BLaER1 (cell line): ENCODE measurements around the gene TNFRSF25.

ENCODE experiments used
- H3K27ac ChIP-seq: shearing (Covaris generic); formaldehyde crosslinking; 2 replicates; pipeline ENCODE4 v1.8.1; 2022
- H3K27me3 ChIP-seq: shearing (Covaris generic); formaldehyde crosslinking; 2 replicates; pipeline ENCODE4 v1.8.1; 2022
- H3K36me3 ChIP-seq: shearing (Covaris generic); formaldehyde crosslinking; 2 replicates; pipeline ENCODE4 v1.8.1; 2022
- H3K4me1 ChIP-seq: shearing (Covaris generic); formaldehyde crosslinking; 2 replicates; pipeline ENCODE4 v1.8.1; 2022
- H3K4me2 ChIP-seq: shearing (Covaris generic); formaldehyde crosslinking; 2 replicates; pipeline ENCODE4 v1.8.1; 2022
- H3K4me3 ChIP-seq: shearing (Covaris generic); formaldehyde crosslinking; 2 replicates; pipeline ENCODE4 v1.8.1; 2022
- H3K9ac ChIP-seq: shearing (Covaris generic); formaldehyde crosslinking; 2 replicates; pipeline ENCODE4 v1.8.1; 2022
- H3K9me3 ChIP-seq: shearing (Covaris generic); formaldehyde crosslinking; 2 replicates; pipeline ENCODE4 v1.8.1; 2022
- H4K20me1 ChIP-seq: shearing (Covaris generic); formaldehyde crosslinking; 2 replicates; pipeline ENCODE4 v1.8.1; 2022
- Cebpa-rat ChIP-seq: shearing (Covaris generic); IDR thresholded peaks from 2 replicates; pipeline ENCODE4 v1.8.1; 2022

Gene TNFRSF25

DNA sequence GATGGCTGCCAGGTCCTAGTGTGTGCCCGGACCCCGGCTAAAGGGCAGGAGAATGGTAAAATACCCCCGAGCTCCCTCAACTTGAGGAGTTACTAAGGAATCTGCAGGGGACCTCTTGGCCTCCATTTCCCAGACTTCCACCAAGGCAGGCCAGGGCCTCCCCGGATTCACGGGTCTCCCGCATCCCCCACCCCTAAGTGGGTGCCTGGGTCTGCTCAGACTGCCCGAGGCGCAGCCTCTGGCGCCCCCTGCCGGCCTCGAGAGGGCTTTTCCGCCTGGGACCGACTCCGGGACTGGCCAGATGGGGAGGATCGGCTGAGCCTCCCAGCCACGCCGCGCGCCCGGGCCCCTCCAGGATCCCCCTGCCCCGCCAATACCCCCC lies 23.8 kb upstream of the TNFRSF25 start:
- H3K27me3 ChIP-seq: peaks cover 30% of the 10 kb centered on the region
- no peak for TF ChIP-seq Cebpa-rat
- H3K4me3 ChIP-seq: peak overlapping the region; percentile 75
- H3K4me1 ChIP-seq: peaks cover 64% of the 10 kb centered on the region
- H3K4me2 ChIP-seq: peak overlapping the region; percentile 99
- no peaks in the 10 kb centered on the region for H3K9me3 ChIP-seq
- H3K9ac ChIP-seq: peak overlapping the region; percentile 79
- H3K36me3 ChIP-seq: no peaks in the 10 kb centered on the region
- peak overlapping the region; percentile 83; the same call in 1 of the 2 replicates for H3K27ac ChIP-seq
- peaks cover 29% of the 10 kb centered on the region for H4K20me1 ChIP-seq

DNA sequence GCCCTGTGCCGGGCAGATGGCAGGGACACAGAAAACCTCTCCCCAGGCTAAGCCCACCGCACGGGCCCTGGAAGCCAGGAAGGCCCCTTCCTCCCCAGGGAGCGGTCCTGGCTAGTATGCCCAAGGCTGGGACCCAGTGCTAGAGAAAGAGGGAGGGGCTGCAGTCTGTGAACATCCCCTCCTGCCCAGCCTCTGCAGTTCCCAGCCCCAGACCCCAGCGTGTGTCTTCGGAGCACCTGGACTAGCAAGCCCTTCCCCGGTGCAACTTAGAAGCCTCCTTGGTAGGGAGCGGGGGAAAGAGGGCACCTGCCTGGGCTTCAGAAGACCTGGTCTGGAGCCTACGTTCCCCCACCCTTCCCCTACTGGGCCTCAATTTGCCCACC lies 23.4 kb upstream of the TNFRSF25 start:
- Histone ChIP-seq H3K4me3 (no peak overlapping the region), H3K9me3 (no peaks in the 10 kb centered on the region), H3K27me3 (peaks cover 34% of the 10 kb centered on the region), H3K4me1 (peaks cover 68% of the 10 kb centered on the region), H3K9ac (no peak overlapping the region), H3K4me2 (peak overlapping the region; percentile 99), H3K27ac (0 out of 2 replicates have a peak overlapping the region, but pooled peaks have one; percentile 6), H4K20me1 (peaks cover 34% of the 10 kb centered on the region), H3K36me3 (no peaks in the 10 kb centered on the region)
- TF ChIP-seq Cebpa-rat: no peak

DNA sequence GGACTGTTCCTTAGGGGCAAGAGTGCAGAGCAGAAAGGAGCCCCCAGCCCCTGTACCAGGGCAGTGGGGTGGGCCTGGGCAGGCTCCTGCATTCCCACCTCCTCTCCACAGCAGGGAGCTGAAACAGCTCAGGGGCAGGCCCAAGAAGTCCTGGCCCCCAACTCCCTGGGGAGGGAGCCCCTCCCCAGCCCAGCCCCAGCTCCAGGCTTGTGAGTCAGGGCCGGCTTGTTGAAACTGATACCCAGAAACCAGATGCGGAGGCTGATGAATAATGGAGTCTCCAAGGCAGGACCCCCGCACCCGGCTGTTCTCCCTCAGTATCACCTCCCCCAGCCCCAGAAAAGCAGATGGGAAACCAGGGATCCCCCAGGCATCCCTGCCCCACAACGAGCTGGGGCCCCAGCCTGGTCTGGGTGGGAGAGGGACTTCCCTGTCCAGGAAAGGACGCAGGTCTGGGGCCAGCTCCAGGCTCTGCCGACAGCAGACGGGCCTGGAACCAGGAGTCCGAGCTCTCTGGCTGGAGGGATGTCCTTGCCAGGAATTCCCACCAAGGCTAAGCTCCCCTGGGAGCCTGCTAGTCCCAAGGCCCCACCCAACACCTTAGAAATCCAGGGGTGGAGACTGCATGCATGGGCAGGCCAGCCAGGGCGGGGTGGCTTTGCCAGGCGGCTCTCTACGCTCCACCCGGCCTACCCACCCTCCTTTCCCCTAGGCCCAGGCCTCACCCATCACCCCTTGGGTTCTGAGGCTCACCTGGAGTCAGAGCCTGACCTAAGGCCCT lies 22.8 kb upstream of the TNFRSF25 start:
- Histone ChIP-seq H3K36me3 (no peaks in the 10 kb centered on the region), H3K27ac (0 out of 2 replicates have a peak overlapping the region, but pooled peaks have one; percentile 6), H3K27me3 (peaks cover 40% of the 10 kb centered on the region), H4K20me1 (peaks cover 39% of the 10 kb centered on the region), H3K4me2 (peak overlapping the region; percentile 99), H3K4me1 (peaks cover 68% of the 10 kb centered on the region), H3K9me3 (no peaks in the 10 kb centered on the region), H3K9ac (no peak overlapping the region), H3K4me3 (no peak overlapping the region)
- TF ChIP-seq Cebpa-rat: no peak

DNA sequence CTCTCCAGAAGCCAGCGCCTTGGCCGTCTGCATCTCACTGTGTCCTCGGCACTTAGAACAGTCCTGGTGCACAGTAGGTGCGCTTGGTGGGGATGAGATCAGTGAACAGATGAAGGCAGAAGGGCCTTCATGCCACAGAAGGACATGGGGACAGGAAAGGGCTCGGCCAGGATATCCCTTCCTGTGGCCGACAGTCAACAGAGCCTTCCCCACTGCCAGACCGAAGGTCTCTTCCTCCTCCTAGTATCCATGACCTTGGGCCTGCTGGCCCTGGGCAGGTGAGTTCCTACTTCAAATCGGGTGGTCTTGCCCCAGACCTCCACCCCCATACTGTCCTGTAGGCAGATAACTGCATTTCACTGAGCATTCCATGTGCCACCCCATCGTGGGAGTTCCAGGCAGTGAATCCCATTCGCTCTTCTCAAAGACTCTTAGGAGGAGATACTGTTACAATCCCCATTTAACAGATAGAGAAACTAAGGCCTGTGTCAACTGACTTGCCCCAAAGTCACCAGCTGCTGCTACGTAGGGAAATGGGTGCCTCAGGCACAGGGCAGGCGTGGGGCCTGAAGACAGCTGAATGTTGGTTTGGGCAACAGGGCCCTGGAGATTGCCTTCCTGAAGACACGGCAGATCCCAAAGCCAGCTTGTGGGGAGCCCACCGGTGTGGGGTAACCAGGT lies 22.0 kb upstream of the TNFRSF25 start:
- peaks cover 48% of the 10 kb centered on the region for H4K20me1 ChIP-seq
- H3K36me3 ChIP-seq: no peaks in the 10 kb centered on the region
- no peaks in the 10 kb centered on the region for H3K9me3 ChIP-seq
- H3K4me1 ChIP-seq: peaks cover 59% of the 10 kb centered on the region
- no peak overlapping the region for H3K4me3 ChIP-seq
- TF ChIP-seq Cebpa-rat: no peak
- no peak overlapping the region for H3K27ac ChIP-seq
- H3K4me2 ChIP-seq: no peak overlapping the region
- peaks cover 48% of the 10 kb centered on the region for H3K27me3 ChIP-seq
- no peak overlapping the region for H3K9ac ChIP-seq

DNA sequence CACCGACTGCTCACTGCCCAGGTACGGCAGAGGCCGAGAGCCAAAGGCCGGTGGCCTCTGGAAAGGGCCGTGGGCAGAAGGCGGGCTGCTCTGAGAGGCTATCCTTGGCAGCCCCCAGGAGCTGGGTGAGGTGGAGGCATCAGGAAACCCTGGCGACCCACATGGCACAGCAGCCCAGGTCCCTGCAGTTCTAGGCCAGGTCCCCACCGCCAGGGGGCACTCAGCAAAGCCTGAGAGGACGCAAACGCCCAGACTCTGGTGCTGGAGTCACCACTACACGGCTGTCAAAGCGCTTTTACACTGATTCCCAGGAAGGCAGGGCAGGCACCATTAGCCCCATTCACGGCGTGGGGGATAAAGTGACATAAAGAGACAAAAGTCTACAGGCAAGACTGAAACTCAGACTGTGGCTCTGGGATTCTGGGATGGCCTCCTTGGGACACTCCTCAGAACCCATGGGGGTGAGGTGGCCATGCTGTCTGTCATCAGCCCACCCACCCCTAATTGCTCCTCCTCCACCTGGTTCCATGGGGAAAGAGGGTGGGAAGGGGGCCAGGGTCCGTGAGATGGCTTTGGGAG lies 20.5 kb upstream of the TNFRSF25 start:
- Histone ChIP-seq H3K36me3 (no peaks in the 10 kb centered on the region), H4K20me1 (peaks cover 58% of the 10 kb centered on the region), H3K9me3 (no peaks in the 10 kb centered on the region), H3K9ac (no peak overlapping the region), H3K4me2 (peak overlapping the region; percentile 31), H3K27me3 (peaks cover 63% of the 10 kb centered on the region), H3K27ac (no peak overlapping the region), H3K4me1 (peaks cover 45% of the 10 kb centered on the region), H3K4me3 (no peak overlapping the region)
- no peak for TF ChIP-seq Cebpa-rat

DNA sequence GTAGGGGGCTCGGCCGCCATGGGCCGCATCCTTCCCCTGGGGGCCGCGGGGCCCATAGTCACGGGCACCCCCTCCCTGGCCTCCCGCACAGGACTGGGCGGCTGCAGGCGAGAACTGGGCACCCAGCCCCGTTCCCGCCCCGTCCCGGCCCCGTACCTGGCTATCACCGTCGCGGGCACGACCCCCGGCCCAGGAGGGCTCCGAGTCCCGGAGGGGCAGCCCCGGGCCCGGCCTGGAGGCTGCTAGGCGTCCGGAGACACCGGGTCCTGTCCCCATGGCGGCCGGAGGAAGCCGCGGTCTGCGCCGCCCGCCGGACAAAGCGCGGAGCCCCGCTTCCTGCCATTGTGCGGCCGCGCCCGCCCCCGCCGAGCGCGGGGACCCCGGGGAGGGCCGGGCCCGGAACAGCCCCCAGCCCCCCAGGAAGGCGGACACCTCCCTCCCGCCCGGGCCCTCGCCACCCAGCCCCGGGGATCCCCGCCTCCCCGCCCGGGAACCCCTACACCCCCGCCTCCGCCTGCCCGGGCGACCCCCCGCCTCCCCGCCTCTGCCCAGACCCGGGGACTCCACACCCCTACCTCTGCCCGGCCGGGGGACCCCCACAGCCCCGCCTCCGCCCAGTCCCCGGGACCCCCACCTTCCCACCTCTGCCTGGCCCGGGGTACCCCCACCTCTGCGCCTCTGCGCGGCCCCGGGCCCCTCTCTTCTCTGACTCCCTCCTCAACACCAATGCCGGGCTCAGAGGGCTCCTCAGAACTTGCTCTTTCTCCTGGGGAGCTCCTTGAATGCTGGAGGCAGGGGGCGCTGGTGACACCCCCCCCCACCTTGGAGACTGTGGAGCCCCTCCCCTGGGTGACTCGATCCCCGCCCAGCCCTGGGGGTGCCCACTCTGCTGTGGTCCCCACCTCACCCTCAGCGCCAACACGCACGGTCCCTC lies 19.5 kb upstream of the TNFRSF25 start:
- TF ChIP-seq Cebpa-rat: no peak
- peak overlapping the region; percentile 70 for H3K4me2 ChIP-seq
- H3K4me1 ChIP-seq: peaks cover 35% of the 10 kb centered on the region
- no peaks in the 10 kb centered on the region for H3K9me3 ChIP-seq
- H3K27me3 ChIP-seq: peaks cover 63% of the 10 kb centered on the region
- H4K20me1 ChIP-seq: peaks cover 58% of the 10 kb centered on the region
- no peak overlapping the region for H3K27ac ChIP-seq
- H3K9ac ChIP-seq: no peak overlapping the region
- H3K4me3 ChIP-seq: peak overlapping the region; percentile 54
- H3K36me3 ChIP-seq: no peaks in the 10 kb centered on the region

DNA sequence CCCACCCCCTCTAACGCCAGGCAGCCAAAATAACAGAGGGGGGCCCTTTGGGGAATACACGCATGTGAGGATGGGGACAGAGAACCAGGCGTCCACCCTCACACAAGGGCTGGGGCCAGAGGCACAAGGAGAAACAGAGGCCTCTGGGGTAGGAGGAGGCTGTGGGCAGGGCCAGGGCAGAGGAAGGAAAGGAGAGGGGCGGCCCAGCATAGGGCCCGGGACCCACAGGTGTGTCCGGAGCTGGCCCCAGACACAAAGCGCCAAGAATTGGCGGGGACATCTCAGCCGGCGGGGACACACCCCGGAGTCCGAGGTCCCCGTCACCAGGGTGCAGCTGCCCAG lies 18.8 kb upstream of the TNFRSF25 start:
- Histone ChIP-seq H3K27ac (no peak overlapping the region), H4K20me1 (peaks cover 58% of the 10 kb centered on the region), H3K36me3 (no peaks in the 10 kb centered on the region), H3K4me2 (peak overlapping the region; percentile 70), H3K4me1 (peaks cover 29% of the 10 kb centered on the region), H3K9me3 (no peaks in the 10 kb centered on the region), H3K4me3 (peak overlapping the region; percentile 54), H3K9ac (no peak overlapping the region), H3K27me3 (peaks cover 63% of the 10 kb centered on the region)
- no peak for TF ChIP-seq Cebpa-rat

DNA sequence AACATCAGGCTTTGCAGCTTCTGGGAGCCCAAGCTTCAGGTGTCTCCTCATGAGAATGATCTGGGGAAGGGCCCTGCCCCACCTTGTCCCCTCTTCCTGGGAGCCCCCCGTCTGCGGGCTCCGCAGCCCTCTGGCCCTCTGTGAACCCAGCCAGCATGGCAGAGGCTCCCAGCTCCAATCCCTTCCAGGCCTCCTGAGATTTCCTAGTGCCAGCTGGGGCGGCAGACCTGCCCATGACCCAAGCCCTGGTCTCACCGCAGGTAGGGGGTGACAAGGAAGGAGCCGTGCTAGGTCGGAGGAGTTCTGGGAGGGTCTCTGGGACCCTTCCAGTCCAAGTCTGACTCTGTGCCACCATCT lies 17.8 kb upstream of the TNFRSF25 start:
- no peak overlapping the region for H3K9ac ChIP-seq
- peaks cover 19% of the 10 kb centered on the region for H3K4me1 ChIP-seq
- no peaks in the 10 kb centered on the region for H3K36me3 ChIP-seq

DNA sequence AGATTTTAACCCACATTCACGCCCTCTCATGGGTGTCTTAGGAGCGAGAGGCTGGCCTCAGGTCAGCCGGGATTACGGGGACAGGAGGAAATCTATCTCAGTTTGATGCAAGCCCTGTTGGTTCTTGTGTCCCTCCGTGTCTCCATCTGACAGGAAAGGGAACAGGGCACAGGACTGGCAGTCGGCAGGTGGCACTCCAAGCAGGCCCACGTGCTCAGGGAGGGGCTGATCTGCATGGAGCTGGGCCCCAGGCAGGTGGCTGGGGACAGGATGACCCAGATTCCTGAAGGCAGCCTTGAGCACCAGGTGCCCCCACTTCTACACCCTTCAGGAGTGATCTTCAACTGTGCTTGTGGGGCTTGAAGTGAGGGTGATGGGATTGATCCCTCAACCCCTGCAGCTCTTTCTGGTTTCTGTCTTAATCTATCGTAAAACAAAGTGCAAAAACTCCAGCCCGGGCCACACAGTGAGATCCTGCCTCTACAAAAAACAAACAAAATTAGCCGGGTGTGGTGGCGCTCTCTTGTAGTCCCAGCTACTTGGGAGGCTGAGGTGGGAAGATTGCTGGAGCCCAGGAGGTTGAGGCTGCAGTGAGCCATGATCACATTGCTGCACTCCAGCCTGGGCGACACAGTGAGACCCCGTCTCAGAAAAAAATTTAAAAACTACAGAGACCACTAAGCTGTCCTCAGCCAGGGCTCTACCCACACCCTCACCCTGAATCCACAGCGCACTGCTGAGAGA lies 17.2 kb upstream of the TNFRSF25 start:
- H3K4me3 ChIP-seq: no peak overlapping the region
- H4K20me1 ChIP-seq: peaks cover 45% of the 10 kb centered on the region
- no peak overlapping the region for H3K27ac ChIP-seq
- H3K4me2 ChIP-seq: no peak overlapping the region
- TF ChIP-seq Cebpa-rat: no peak
- H3K9me3 ChIP-seq: no peaks in the 10 kb centered on the region
- H3K9ac ChIP-seq: no peak overlapping the region
- H3K27me3 ChIP-seq: peaks cover 63% of the 10 kb centered on the region
- peaks cover 17% of the 10 kb centered on the region for H3K4me1 ChIP-seq
- no peaks in the 10 kb centered on the region for H3K36me3 ChIP-seq

More for the DNA sequence above, 17.8 kb upstream of the TNFRSF25 start:
- Histone ChIP-seq H3K4me3 (no peak overlapping the region), H3K4me2 (no peak overlapping the region), H3K27ac (no peak overlapping the region), H4K20me1 (peaks cover 50% of the 10 kb centered on the region), H3K9me3 (no peaks in the 10 kb centered on the region), H3K27me3 (peaks cover 63% of the 10 kb centered on the region)
- no peak for TF ChIP-seq Cebpa-rat
